Measurements from ENCODE around the gene WDR35. TPM values are rescaled to one million over a fixed set of nuclear protein-coding genes. Genes with fewer than 3 reads are reported as not detected.

Gene WDR35
- total RNA-seq: 5.9 and 6.1 TPM in 2 replicates

DNA sequence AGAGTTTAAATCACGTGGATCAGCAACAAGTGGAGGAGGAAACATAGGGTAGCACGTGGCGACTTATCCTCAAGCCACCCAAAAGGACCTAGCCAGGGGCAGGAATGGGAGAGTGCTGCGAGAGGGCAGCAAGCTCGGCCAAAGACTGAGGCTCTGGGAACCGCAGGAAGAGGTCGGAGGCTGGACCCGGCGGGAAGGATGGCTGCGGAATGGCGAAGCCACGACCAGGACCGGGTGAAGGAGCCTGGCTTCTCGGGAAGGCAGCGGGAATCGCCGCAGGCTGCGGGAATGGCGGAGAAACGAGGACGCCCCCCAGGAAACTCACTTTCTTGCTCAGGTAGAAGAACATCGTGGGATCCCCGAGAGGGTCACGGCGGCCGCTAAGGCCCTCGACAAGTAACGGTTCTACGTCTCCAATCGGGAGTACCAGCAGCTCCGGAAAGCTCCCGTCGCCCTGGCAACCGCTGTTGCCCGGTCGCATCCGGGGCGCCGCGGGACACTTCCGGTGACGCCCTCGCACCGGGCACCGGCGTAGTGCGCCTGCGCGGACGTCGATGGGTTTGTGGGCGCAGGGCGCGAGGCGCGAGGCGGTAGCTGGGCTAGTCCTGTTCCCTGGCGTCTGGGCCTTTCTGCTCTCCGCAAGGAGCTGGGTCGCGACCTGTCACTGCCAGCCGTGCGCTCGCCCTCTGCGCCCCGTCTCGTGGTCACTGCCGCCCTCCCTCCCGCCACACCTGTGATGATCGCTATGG is at the start of gene WDR35:
WDR35 (minus strand) TSS at position 439 of the 749 bp plus-strand sequence; CDS start at position 349, 90 bp downstream.

DNA sequence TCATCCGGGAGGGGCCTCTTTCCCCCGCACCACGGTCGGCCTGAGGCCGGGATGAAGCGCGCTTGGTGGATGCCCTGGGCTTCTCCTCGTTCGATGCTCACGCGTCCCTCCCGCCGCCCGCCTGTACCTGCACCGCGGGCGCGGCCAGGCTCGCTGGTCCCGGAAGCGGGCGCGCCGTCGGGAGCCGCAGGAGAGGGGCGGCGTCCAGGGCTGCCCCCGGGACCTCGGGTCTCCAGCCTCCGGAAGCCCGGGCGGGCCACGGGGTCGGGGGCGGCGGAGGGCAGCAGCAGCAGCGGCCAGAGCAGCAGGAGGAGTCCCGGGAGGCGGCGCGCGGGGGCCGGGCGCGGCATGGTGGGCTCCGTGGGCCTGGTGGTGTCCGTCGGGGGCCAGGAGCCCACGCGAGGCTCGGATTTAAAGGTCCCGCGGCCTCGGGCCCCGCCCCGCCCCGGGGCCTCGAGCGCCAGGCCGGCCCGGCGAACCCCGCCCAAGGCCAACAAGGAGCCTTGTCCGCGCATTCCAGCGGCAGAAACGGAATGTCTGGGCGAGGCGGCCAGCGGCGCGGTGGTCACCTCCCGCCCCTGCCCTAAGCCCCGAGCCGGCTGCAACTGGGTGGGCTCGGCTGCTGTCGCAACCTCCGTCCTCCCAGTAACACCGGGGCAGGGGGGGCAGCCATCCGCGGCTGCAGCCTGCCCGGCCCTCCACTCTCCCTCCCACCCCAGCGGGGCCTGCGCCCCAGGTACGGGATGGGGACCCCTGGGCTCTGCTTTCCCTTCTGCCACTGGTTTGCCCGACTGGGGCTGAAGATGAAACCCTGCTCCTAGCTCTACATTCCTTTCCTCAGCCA is 22.6 kb upstream of the WDR35 start, which contains the start of gene MATN3:
MATN3 (minus strand) TSS at position 387 of the 844 bp plus-strand sequence; CDS start at position 350, 37 bp downstream.

DNA sequence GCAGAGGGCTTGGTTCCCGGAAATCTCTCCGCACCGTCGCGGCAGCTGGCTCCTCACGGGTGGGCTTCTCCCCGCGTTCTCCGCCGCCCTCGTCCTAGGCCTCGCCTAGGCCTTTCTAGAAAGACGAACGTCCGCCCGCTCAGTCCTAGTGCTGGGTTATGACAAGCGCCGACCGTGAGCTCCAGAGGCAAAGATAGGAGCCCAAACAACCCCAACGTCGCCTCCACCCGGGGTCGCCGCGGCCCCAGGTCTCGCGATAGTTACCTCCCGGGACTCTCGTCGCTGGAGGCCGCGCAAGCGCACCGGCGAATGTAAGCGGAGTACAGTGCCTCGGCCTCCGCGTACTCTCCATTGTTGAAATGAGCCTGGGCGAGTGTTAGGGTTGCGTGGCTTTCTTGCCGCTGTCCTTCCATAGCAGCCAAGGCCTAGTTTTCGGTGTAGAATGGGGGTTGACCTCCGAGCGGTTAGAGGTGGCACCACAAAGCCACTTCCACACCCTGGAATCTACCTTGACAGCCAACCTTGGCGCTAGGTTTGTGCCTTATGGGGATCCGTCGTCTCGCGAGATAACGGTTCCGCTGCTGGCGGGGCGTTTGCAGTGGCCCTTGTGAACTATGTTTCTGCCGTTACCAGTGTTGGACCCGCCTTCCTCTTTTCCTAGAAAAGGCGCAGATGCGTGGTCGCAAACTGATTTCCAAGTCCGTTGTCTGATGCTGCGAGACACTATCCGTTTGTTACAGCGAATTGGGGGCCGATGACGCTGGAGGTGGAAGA is 88.3 kb downstream of the WDR35 start, which contains the start of gene TTC32:
TTC32 (minus strand) TSS at position 542 of the 774 bp plus-strand sequence; CDS start at position 413, 129 bp downstream.

Other genes starting within 250 kb of the WDR35 start
- gene TTC32, start 88.1 kb downstream of the WDR35 start, total RNA-seq: 3.0 and 5.1 TPM in 2 replicates
- gene MATN3, start 22.6 kb upstream of the WDR35 start, total RNA-seq: 2.5 and 3.9 TPM in 2 replicates
- gene LAPTM4A, start 61.5 kb upstream of the WDR35 start, total RNA-seq: 85.9 and 96.0 TPM in 2 replicates
- gene SDC1, start 235.0 kb upstream of the WDR35 start, total RNA-seq: 30.6 and 37.7 TPM in 2 replicates